Colonic mucosa (tissue), 4 donors: ENCODE results near the gene RNF38. TPM values are rescaled to one million over a fixed set of nuclear protein-coding genes. Genes with fewer than 3 reads are reported as not detected.

ENCODE experiments used
- DNase-seq: peaks from one replicate; pipeline ENCODE4 v3.0.0-alpha.2; 2020
- H3K27ac ChIP-seq: fragments of 200-600 bp; one replicate; pipeline ENCODE4 v1.8.0; 2021
- H3K27me3 ChIP-seq: fragments of 200-600 bp; one replicate; pipeline ENCODE4 v1.8.0; 2021
- H3K36me3 ChIP-seq: fragments of 200-600 bp; one replicate; pipeline ENCODE4 v1.8.0; 2021
- H3K4me1 ChIP-seq: fragments of 200-600 bp; one replicate; pipeline ENCODE4 v1.8.0; 2021; ENCODE audit warnings: mild to moderate bottlenecking
- H3K4me3 ChIP-seq: fragments of 200-600 bp; one replicate; pipeline ENCODE4 v1.8.0; 2021
- H3K9ac ChIP-seq, 2 donors: one replicate each; pipeline ENCODE4 v1.7.0; 2013; ENCODE audit warnings: control low read depth in 2 of 2, low read depth in 2 of 2, low read length in 2 of 2
- H3K9me3 ChIP-seq: fragments of 200-600 bp; one replicate; pipeline ENCODE4 v1.8.0; 2021
- CTCF ChIP-seq: fragments of 200-600 bp; IDR thresholded peaks from one replicate; pipeline ENCODE4 v1.8.0; 2022; ENCODE audit warnings: antibody characterized with exemption, mild to moderate bottlenecking
- intact Hi-C: fragments of 100-400 bp; cut with DNase I; formaldehyde crosslinking; loops from one replicate; pipeline ENCODE4 v1.14.1; 2022
- total RNA-seq, 2 donors: library from RNA; stranded (reverse); fragmentation: NEBNext Ultra II Directional in 1 of 2; extraction: Animal tissue kit (Norgen Biotek cat#: 25700) in 1 of 2; gene quantifications; one replicate each; pipeline ENCODE4 v1.2.1, GENCODE V29; 2021
- donor health status: healthy.
- donor health status: DM: no; HTN: no; CAD: no.
- donor health status: DM: no; HTN: no; CAD: no.

Gene RNF38
- total RNA-seq, 2 donors from 2014 or later: 28.9 to 39.2 TPM

- H3K9ac ChIP-seq: no peak overlapping the region
- H3K4me3 ChIP-seq: no peak overlapping the region
- no peaks in the 10 kb centered on the region for H3K36me3 ChIP-seq
- no peak overlapping the region for H3K27ac ChIP-seq
- no peaks in the 10 kb centered on the region for H3K27me3 ChIP-seq
- intact Hi-C loops: no loop called here
- TF ChIP-seq CTCF: no peak
- DNase-seq: no peak
- no peaks in the 10 kb centered on the region for H3K4me1 ChIP-seq
- H3K9me3 ChIP-seq: no peaks in the 10 kb centered on the region
Measured at GRCh38 chr9:36443581-36443980, 43.5 kb upstream of the RNF38 start.

- H3K9me3 ChIP-seq: no peaks in the 10 kb centered on the region
- no peak for DNase-seq
- intact Hi-C loops: no loop called here
- H3K9ac ChIP-seq: no peak overlapping the region
- no peaks in the 10 kb centered on the region for H3K36me3 ChIP-seq
- H3K27ac ChIP-seq: no peak overlapping the region
- no peak overlapping the region for H3K4me3 ChIP-seq
- H3K27me3 ChIP-seq: no peaks in the 10 kb centered on the region
- no peaks in the 10 kb centered on the region for H3K4me1 ChIP-seq
- no peak for TF ChIP-seq CTCF
Measured at GRCh38 chr9:36442710-36443109, 42.6 kb upstream of the RNF38 start.

GRCh38 chr9:36441966-36442365 is 41.9 kb upstream of the RNF38 start:
- no peak for DNase-seq
- intact Hi-C loops: no loop called here
- Histone ChIP-seq H3K27me3 (no peaks in the 10 kb centered on the region), H3K9ac (no peak overlapping the region), H3K4me3 (no peak overlapping the region), H3K9me3 (no peaks in the 10 kb centered on the region), H3K27ac (no peak overlapping the region), H3K36me3 (no peaks in the 10 kb centered on the region), H3K4me1 (no peaks in the 10 kb centered on the region)
- no peak for TF ChIP-seq CTCF

- no peak overlapping the region for H3K4me3 ChIP-seq
- intact Hi-C loops: no loop called here
- H3K36me3 ChIP-seq: no peaks in the 10 kb centered on the region
- H3K27me3 ChIP-seq: no peaks in the 10 kb centered on the region
- H3K27ac ChIP-seq: no peak overlapping the region
- no peaks in the 10 kb centered on the region for H3K4me1 ChIP-seq
- no peak for DNase-seq
- H3K9me3 ChIP-seq: no peaks in the 10 kb centered on the region
- no peak for TF ChIP-seq CTCF
- H3K9ac ChIP-seq: no peak overlapping the region
Measured at GRCh38 chr9:36438536-36439236, 38.6 kb upstream of the RNF38 start.

GRCh38 chr9:36437790-36438189 is 37.7 kb upstream of the RNF38 start:
- no peaks in the 10 kb centered on the region for H3K4me1 ChIP-seq
- H3K36me3 ChIP-seq: no peaks in the 10 kb centered on the region
- no peaks in the 10 kb centered on the region for H3K27me3 ChIP-seq
- intact Hi-C loops: no loop called here
- H3K9me3 ChIP-seq: no peaks in the 10 kb centered on the region
- no peak for TF ChIP-seq CTCF
- DNase-seq: no peak
- H3K27ac ChIP-seq: no peak overlapping the region
- H3K4me3 ChIP-seq: no peak overlapping the region
- no peak overlapping the region for H3K9ac ChIP-seq
